Kidney epithelial cell (primary cell): ENCODE results near the gene LPCAT1. TPM values are rescaled to one million over a fixed set of nuclear protein-coding genes. Genes with fewer than 3 reads are reported as not detected.

Experiments used
- DNase-seq: peaks from one replicate; pipeline ENCODE4 v3.0.0-alpha.2; 2010; ENCODE audit warnings: low read depth
- H3K27me3 ChIP-seq: 2 replicates; pipeline ENCODE4 v1.6.0; 2011; ENCODE audit warnings: low read length; ENCODE audit not compliant: control insufficient read depth, insufficient read depth
- H3K36me3 ChIP-seq: 2 replicates; pipeline ENCODE4 v1.5.1; 2011; ENCODE audit warnings: low read length; ENCODE audit not compliant: control insufficient read depth, insufficient read depth
- H3K4me3 ChIP-seq: 2 replicates; pipeline ENCODE4 v1.5.1; 2011; ENCODE audit warnings: low read depth, mild to moderate bottlenecking, control low read depth, low read length
- total RNA-seq: library from RNA; depleted of rRNA; stranded (reverse); fragments of >200 nt; gene quantifications from 2 replicates; pipeline ENCODE4 v1.2.3, GENCODE V29; 2015
- TF ChIP-seq, protein P1 (sequence below): IDR thresholded peaks from 2 replicates; pipeline ENCODE4 v1.5.1; 2011; ENCODE audit warnings: mild to moderate bottlenecking, moderate library complexity, low read length, control low read depth, inconsistent platforms; ENCODE audit not compliant: insufficient read depth, poor library complexity, severe bottlenecking

LPCAT1 gene
- total RNA-seq, 1 donor from 2014 or later = 87.6 TPM

- Histone ChIP-seq H3K4me3 (no peak overlapping the region), H3K36me3 (peaks cover 2% of the 10 kb centered on the region), H3K27me3 (no peaks in the 10 kb centered on the region)
- TF ChIP-seq, protein P1, sequence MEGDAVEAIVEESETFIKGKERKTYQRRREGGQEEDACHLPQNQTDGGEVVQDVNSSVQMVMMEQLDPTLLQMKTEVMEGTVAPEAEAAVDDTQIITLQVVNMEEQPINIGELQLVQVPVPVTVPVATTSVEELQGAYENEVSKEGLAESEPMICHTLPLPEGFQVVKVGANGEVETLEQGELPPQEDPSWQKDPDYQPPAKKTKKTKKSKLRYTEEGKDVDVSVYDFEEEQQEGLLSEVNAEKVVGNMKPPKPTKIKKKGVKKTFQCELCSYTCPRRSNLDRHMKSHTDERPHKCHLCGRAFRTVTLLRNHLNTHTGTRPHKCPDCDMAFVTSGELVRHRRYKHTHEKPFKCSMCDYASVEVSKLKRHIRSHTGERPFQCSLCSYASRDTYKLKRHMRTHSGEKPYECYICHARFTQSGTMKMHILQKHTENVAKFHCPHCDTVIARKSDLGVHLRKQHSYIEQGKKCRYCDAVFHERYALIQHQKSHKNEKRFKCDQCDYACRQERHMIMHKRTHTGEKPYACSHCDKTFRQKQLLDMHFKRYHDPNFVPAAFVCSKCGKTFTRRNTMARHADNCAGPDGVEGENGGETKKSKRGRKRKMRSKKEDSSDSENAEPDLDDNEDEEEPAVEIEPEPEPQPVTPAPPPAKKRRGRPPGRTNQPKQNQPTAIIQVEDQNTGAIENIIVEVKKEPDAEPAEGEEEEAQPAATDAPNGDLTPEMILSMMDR = no peak
- no peak for DNase-seq
Measured at GRCh38 chr5:1483064-1483463, 40.7 kb downstream of the LPCAT1 start.

- Histone ChIP-seq H3K27me3 (no peaks in the 10 kb centered on the region), H3K36me3 (no peaks in the 10 kb centered on the region), H3K4me3 (no peak overlapping the region)
- no peak for DNase-seq
- TF ChIP-seq, protein P1 = no peak
Measured at GRCh38 chr5:1481959-1482331, 41.8 kb downstream of the LPCAT1 start.

DNA sequence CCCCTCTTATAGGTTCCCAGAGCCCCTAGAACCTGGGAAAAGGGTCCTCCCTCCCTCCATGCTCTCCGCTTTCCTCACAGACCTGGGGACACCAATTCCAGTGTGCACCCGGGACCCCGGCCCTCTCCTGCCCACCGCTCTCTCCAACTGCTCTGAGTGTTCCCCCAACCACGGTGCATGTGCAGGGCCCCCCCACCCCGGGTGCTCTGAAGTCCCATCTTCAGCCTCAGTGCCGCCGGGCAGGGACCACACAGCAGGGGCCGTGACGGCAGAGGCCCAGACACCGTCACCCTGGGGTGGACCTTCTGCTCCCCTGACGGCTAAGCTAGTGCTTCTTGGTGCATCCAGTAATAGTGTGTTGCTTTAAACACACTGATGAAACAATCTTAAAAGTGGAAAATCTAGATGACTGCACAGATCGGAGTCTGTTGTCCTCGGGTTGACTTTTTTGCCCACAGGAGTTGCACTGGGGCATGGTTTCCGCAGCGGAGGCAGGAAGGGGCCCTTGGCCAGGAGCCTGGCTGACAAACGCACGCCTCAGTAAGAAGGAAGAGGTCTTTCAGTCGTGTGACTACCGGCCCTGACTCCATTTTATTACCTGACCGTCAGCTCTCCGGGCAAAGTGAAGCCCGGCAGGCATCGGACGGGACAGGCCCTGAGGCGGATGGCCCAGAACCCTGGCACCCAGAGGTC lies 42.3 kb downstream of the LPCAT1 start:
- H3K4me3 ChIP-seq = no peak overlapping the region
- H3K36me3 ChIP-seq = no peaks in the 10 kb centered on the region
- TF ChIP-seq, protein P1 = no peak
- no peak for DNase-seq
- no peaks in the 10 kb centered on the region for H3K27me3 ChIP-seq

- no peaks in the 10 kb centered on the region for H3K27me3 ChIP-seq
- TF ChIP-seq, protein P1 = no peak
Measured at GRCh38 chr5:1480806-1481205, 43.0 kb downstream of the LPCAT1 start.

DNA sequence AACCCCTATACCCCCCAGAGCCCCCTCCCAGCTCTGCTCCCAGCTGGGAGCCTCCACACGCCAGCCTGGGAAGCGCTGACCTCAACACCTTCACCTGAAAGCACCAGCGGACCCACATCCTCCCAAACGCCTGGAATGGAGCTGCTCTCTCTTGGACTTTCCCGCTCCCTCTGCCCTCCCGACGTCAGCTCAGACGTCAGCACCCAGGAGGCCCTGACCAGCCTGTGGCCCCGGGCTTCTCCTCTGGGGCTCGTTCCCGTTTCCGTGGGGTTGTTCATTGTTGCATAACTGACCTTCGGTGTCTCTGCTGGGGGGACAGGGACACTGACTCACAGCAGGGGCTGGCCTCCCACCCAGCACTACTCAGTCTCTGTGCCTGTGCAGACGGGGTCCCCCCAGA lies 43.5 kb downstream of the LPCAT1 start:
- no peaks in the 10 kb centered on the region for H3K27me3 ChIP-seq
- TF ChIP-seq, protein P1 = no peak
- H3K4me3 ChIP-seq = no peak overlapping the region
- no peaks in the 10 kb centered on the region for H3K36me3 ChIP-seq
- DNase-seq = no peak

More at GRCh38 chr5:1480806-1481205, 43.0 kb downstream of the LPCAT1 start:
- no peaks in the 10 kb centered on the region for H3K36me3 ChIP-seq
- DNase-seq = no peak
- no peak overlapping the region for H3K4me3 ChIP-seq
